B cell (primary cell): Measurements from ENCODE around the gene RNF150. TPM values are rescaled to one million over a fixed set of nuclear protein-coding genes. Genes with fewer than 3 reads are reported as not detected.

Experiments
- ATAC-seq: fragments of 200-7000 bp; cut with Tn5 transposase; one replicate; pipeline ENCODE4 v1.10.0; 2021; ENCODE audit warnings: low read depth, mild to moderate bottlenecking, moderate number of reproducible peaks, moderate library complexity
- CTCF ChIA-PET: fragments of 350-600 bp; sonication (Branson Sonifier 250); formaldehyde crosslinking; loops from one replicate; lab custom pipeline; 2021; ENCODE audit warnings: antibody characterized with exemption, inconsistent platforms; lab: Charles Lee
- POLR2A ChIA-PET: fragments of 350-600 bp; sonication (Branson Sonifier 250); formaldehyde crosslinking; loops from one replicate; lab custom pipeline; 2021; ENCODE audit warnings: antibody characterized with exemption; lab: Charles Lee
- DNase-seq: peaks from one replicate; pipeline ENCODE4 v3.0.0; 2013
- H2AFZ ChIP-seq: 2 replicates; pipeline ENCODE4 v1.6.1; 2012; ENCODE audit warnings: mild to moderate bottlenecking, low read depth, low read length; ENCODE audit not compliant: insufficient read depth, poor library complexity, severe bottlenecking
- H3K27ac ChIP-seq, 2 donors: 1 replicate in 1 of 2; 2 replicates in 1 of 2; pipeline ENCODE4 v1.5.1; 2012 to 2013; ENCODE audit warnings: low read length in 2 of 2, mild to moderate bottlenecking in 2 of 2, moderate library complexity in 1 of 2
- H3K27me3 ChIP-seq, 4 experiments: fragments of 200-600 bp in 1 of 4; sonication (generic) in 1 of 4; replicated peaks in 1 of 4; 1 replicate in 2 of 4; 2 replicates in 2 of 4; pipeline versions ENCODE4 v1.6.1 to v1.7.0; 2013 to 2016; ENCODE audit warnings: low read length in 3 of 4, mild to moderate bottlenecking in 2 of 4, mixed read lengths in 1 of 4, moderate library complexity in 1 of 4; ENCODE audit not compliant: insufficient read depth in 4 of 4, control insufficient read depth in 3 of 4; ENCODE audit errors: control extremely low read depth in 1 of 4
- H3K36me3 ChIP-seq, 2 experiments: replicated peaks in 1 of 2; 1 replicate in 1 of 2; 2 replicates in 1 of 2; pipeline versions ENCODE4 v1.6.1 to v1.7.1; 2013; ENCODE audit warnings: low read length in 1 of 2; ENCODE audit not compliant: insufficient read depth in 2 of 2, control insufficient read depth in 1 of 2; ENCODE audit errors: control extremely low read depth in 1 of 2, extremely low read depth in 1 of 2
- H3K4me1 ChIP-seq, 2 donors: fragments of 200-600 bp in 1 of 2; sonication (generic) in 1 of 2; 1 replicate in 1 of 2; 2 replicates in 1 of 2; pipeline versions ENCODE4 v1.5.1 to v1.6.1; 2013 to 2017; ENCODE audit warnings: low read length in 2 of 2; ENCODE audit not compliant: control insufficient read depth in 2 of 2, insufficient read depth in 2 of 2
- H3K4me2 ChIP-seq: replicated peaks from 2 replicates; pipeline ENCODE3; 2012; ENCODE audit warnings: mild to moderate bottlenecking, low read depth, low read length; ENCODE audit not compliant: poor library complexity, severe bottlenecking
- H3K4me3 ChIP-seq, 5 experiments: fragments of 200-600 bp in 1 of 5; sonication (generic) in 1 of 5; 1 replicate in 3 of 5; 2 replicates in 2 of 5; pipeline versions ENCODE4 v1.5.1 to v1.7.0; 2011 to 2016; ENCODE audit warnings: low read length in 4 of 5, mild to moderate bottlenecking in 4 of 5, low read depth in 2 of 5, control low read depth in 1 of 5, moderate library complexity in 1 of 5; ENCODE audit not compliant: insufficient read depth in 1 of 5; ENCODE audit errors: control extremely low read depth in 1 of 5, extremely low read depth in 1 of 5
- H3K79me2 ChIP-seq: fragments of 200-600 bp; sonication (generic); one replicate; pipeline ENCODE4 v1.6.0; 2016; ENCODE audit warnings: low read length; ENCODE audit not compliant: control insufficient read depth, insufficient read depth
- H3K9ac ChIP-seq: fragments of 200-600 bp; sonication (generic); 2 replicates; pipeline ENCODE4 v1.6.1; 2017; ENCODE audit warnings: mild to moderate bottlenecking, low read length, moderate library complexity
- H3K9me3 ChIP-seq, 3 donors: one replicate each; pipeline versions ENCODE4 v1.6.1 to v1.7.1; 2013; ENCODE audit warnings: low read length in 2 of 3; ENCODE audit not compliant: control insufficient read depth in 2 of 3, insufficient read depth in 1 of 3; ENCODE audit errors: control extremely low read depth in 1 of 3
- H4K20me1 ChIP-seq: 2 replicates; pipeline ENCODE4 v1.6.0; 2012; ENCODE audit warnings: mild to moderate bottlenecking, low read length; ENCODE audit not compliant: insufficient read depth, control insufficient read depth, poor library complexity, severe bottlenecking
- H3K27ac Mint-ChIP-seq: one replicate; pipeline ENCODE4 v1.8.0; 2021; ENCODE audit warnings: mixed read lengths
- H3K27me3 Mint-ChIP-seq: one replicate; pipeline ENCODE4 v1.8.0; 2021; ENCODE audit warnings: mixed read lengths
- H3K4me1 Mint-ChIP-seq: one replicate; pipeline ENCODE4 v1.8.0; 2021; ENCODE audit warnings: mixed read lengths
- H3K4me3 Mint-ChIP-seq: one replicate; pipeline ENCODE4 v1.8.0; 2021; ENCODE audit warnings: mixed read lengths
- H3K9me3 Mint-ChIP-seq: one replicate; pipeline ENCODE4 v1.8.0; 2022; ENCODE audit warnings: mixed read lengths; ENCODE audit not compliant: insufficient read depth
- CTCF ChIP-seq: fragments of 200-600 bp; IDR thresholded peaks from one replicate; pipeline ENCODE4 v1.8.0; 2022; ENCODE audit warnings: antibody characterized with exemption, mild to moderate bottlenecking
- EZH2 ChIP-seq: IDR thresholded peaks from 2 replicates; pipeline ENCODE4 v1.6.1; 2012; ENCODE audit warnings: borderline replicate concordance, low read depth, mild to moderate bottlenecking, moderate library complexity, low read length; ENCODE audit not compliant: insufficient read depth, poor library complexity, severe bottlenecking
- WGBS: methylation state at CpG from one replicate; pipeline ENCODE4 v1.1.5; 2013; ENCODE audit warnings: missing lambda C conversion rate; ENCODE audit not compliant: insufficient coverage; 5-methylcytosine and 5-hydroxymethylcytosine counted together
- intact Hi-C: fragments of 100-400 bp; cut with micrococcal nuclease; formaldehyde crosslinking; loops from one replicate; pipeline ENCODE4 v1.10.0; 2022
- polyA plus RNA-seq: library from polyadenylated mRNA; depleted of rRNA; stranded (reverse); fragments of >200 nt; gene quantifications from 2 replicates; pipeline ENCODE4 v1.2.3, GENCODE V29; 2012
- total RNA-seq, 2 donors: library from RNA; stranded (reverse); fragments of 120-200 nt in 1 of 2; gene quantifications; 1 replicate in 1 of 2; 2 replicates in 1 of 2; pipeline versions ENCODE4 v1.2.3 to v1.2.4, GENCODE V29; 2013 to 2022

RNF150 gene
- total and polyA plus RNA-seq, 2 donors (not counting 1 experiment from before 2014, with no cell fraction given), result not detected

GRCh38 chr4:140866492-140867005, 266.7 kb downstream of the RNF150 start:
- no peaks in the 10 kb centered on the region for H3K9me3 Mint-ChIP-seq
- peaks cover 15% of the 10 kb centered on the region for H3K27me3 Mint-ChIP-seq
- Histone ChIP-seq H3K27ac (no peak overlapping the region), H3K4me2 (no peak overlapping the region), H3K4me1 (peaks cover 3 to 9% of the 10 kb centered on the region in 2 donors), H2AFZ (no peak overlapping the region), H3K9me3 (no peaks in the 10 kb centered on the region), H3K36me3 (no peaks in the 10 kb centered on the region), H3K27me3 (peaks cover 0 to 5% (median 2%) of the 10 kb centered on the region in 4 experiments), H3K9ac (no peak overlapping the region), H3K79me2 (no peaks in the 10 kb centered on the region), H3K4me3 (no peak overlapping the region), H4K20me1 (no peaks in the 10 kb centered on the region)
- H3K4me1 Mint-ChIP-seq, result peaks cover 9% of the 10 kb centered on the region
- no peak overlapping the region for H3K4me3 Mint-ChIP-seq
- intact Hi-C loops, result loop anchor here (10.0 kb wide), 2 partner anchors 1858 to 1978 kb away; partner anchors contain the start of gene INPP4B
- no peak overlapping the region for H3K27ac Mint-ChIP-seq
- TF ChIP-seq CTCF (no peak), EZH2 (no peak)
- ChIA-PET CTCF (interaction anchor here (1.3 to 4.0 kb wide), 2 partner anchors 8 to 18 kb away, joined by 4 to 25 read pairs; no protein-coding TSS in a partner anchor), POLR2A (no interaction called here)
- WGBS, result no CpG with 5 or more reads among the region's 5 CpGs
- no peak for DNase-seq
- ATAC-seq, result no peak
